ENCODE data around the gene AGMAT.
A peak's percentile ranks its signal among the peaks of the same experiment; 100 is the strongest.

AGMAT gene

GRCh38 chr1:15621975-15622374, 37.1 kb upstream of the AGMAT start:
- no peaks in the 10 kb centered on the region for H3K9me2 ChIP-seq (replicated peaks; ENCODE audit: insufficient read depth, low read length)
- peaks cover 95% of the 10 kb centered on the region for H3K79me2 ChIP-seq (ENCODE audit: low read length)
- peaks cover 7% of the 10 kb centered on the region; the same call in 1 of the 2 replicates for H3K36me3 ChIP-seq (replicated peaks; ENCODE audit: insufficient read depth, low read length)
- H4K20me1 ChIP-seq (ENCODE audit: insufficient read depth, low read length): peaks cover 25% of the 10 kb centered on the region
- no peak overlapping the region for H3K9ac ChIP-seq (ENCODE audit: low read length)
- TF ChIP-seq CTCF (IDR thresholded peaks at IDR 0.05; ENCODE audit: low read length) (no peak), EZH2phosphoT487 (IDR thresholded peaks at IDR 0.05; ENCODE audit: low read length) (no peak)
- H3K4me2 ChIP-seq (ENCODE audit: low read depth, low read length): no peak overlapping the region
- no peak overlapping the region for H2AFZ ChIP-seq (ENCODE audit: low read length)
- peaks cover 16% of the 10 kb centered on the region for H3F3A ChIP-seq (ENCODE audit: insufficient read depth, low read length)
- H3K27me3 ChIP-seq (replicated peaks; ENCODE audit: insufficient read depth, low read length): no peaks in the 10 kb centered on the region
- no peaks in the 10 kb centered on the region for H3K9me3 ChIP-seq (replicated peaks; ENCODE audit: insufficient read depth, low read length)
- DNase-seq: no peak
- no peak overlapping the region for H3K4me3 ChIP-seq (ENCODE audit: low read length)
- H3K4me1 ChIP-seq (ENCODE audit: low read length): peaks cover 13% of the 10 kb centered on the region; the same call in 1 of the 2 replicates
- no peak overlapping the region for H3K27ac ChIP-seq (ENCODE audit: low read length)

- no peaks in the 10 kb centered on the region for H3K27me3 ChIP-seq (replicated peaks; ENCODE audit: insufficient read depth, low read length)
- H3K4me1 ChIP-seq (ENCODE audit: low read length): peaks cover 7% of the 10 kb centered on the region; the same call in 1 of the 2 replicates
- no peak overlapping the region for H3K4me3 ChIP-seq (ENCODE audit: low read length)
- H3F3A ChIP-seq (ENCODE audit: insufficient read depth, low read length): peaks cover 24% of the 10 kb centered on the region
- H3K27ac ChIP-seq (ENCODE audit: low read length): no peak overlapping the region
- no peak for DNase-seq
- H3K9me3 ChIP-seq (replicated peaks; ENCODE audit: insufficient read depth, low read length): no peaks in the 10 kb centered on the region
- H4K20me1 ChIP-seq (ENCODE audit: insufficient read depth, low read length): peaks cover 22% of the 10 kb centered on the region
- no peak overlapping the region for H3K4me2 ChIP-seq (ENCODE audit: low read depth, low read length)
- TF ChIP-seq EZH2 (optimal IDR thresholded peaks at IDR 0.05; ENCODE audit: low read depth, low read length): no peak
- TF ChIP-seq CTCF (IDR thresholded peaks at IDR 0.05; ENCODE audit: low read length): no peak
- TF ChIP-seq EZH2phosphoT487 (IDR thresholded peaks at IDR 0.05; ENCODE audit: low read length): no peak
- H3K9ac ChIP-seq (ENCODE audit: low read length): no peak overlapping the region
- peaks cover 87% of the 10 kb centered on the region for H3K79me2 ChIP-seq (ENCODE audit: low read length)
- H3K9me2 ChIP-seq (replicated peaks; ENCODE audit: insufficient read depth, low read length): no peaks in the 10 kb centered on the region
- H3K36me3 ChIP-seq (replicated peaks; ENCODE audit: insufficient read depth, low read length): 0 out of 2 replicates have a peak, but pooled peaks cover 2% of the 10 kb centered on the region
- H2AFZ ChIP-seq (ENCODE audit: low read length): no peak overlapping the region
These were observed 36.2 kb upstream of the AGMAT start for GRCh38 chr1:15620902-15621682.

- no peak for DNase-seq
- H3K4me1 ChIP-seq (ENCODE audit: low read length): peaks cover 7% of the 10 kb centered on the region; the same call in 1 of the 2 replicates
- 0 out of 2 replicates have a peak, but pooled peaks cover 2% of the 10 kb centered on the region for H3K36me3 ChIP-seq (replicated peaks; ENCODE audit: insufficient read depth, low read length)
- H4K20me1 ChIP-seq (ENCODE audit: insufficient read depth, low read length): peaks cover 18% of the 10 kb centered on the region
- H3K9me3 ChIP-seq (replicated peaks; ENCODE audit: insufficient read depth, low read length): no peaks in the 10 kb centered on the region
- H3F3A ChIP-seq (ENCODE audit: insufficient read depth, low read length): peaks cover 24% of the 10 kb centered on the region
- 0 out of 2 replicates have a peak overlapping the region, but pooled peaks have one; percentile 2 for H3K4me2 ChIP-seq (ENCODE audit: low read depth, low read length)
- H2AFZ ChIP-seq (ENCODE audit: low read length): no peak overlapping the region
- H3K4me3 ChIP-seq (ENCODE audit: low read length): no peak overlapping the region
- no peaks in the 10 kb centered on the region for H3K27me3 ChIP-seq (replicated peaks; ENCODE audit: insufficient read depth, low read length)
- H3K9me2 ChIP-seq (replicated peaks; ENCODE audit: insufficient read depth, low read length): no peaks in the 10 kb centered on the region
- peaks cover 77% of the 10 kb centered on the region for H3K79me2 ChIP-seq (ENCODE audit: low read length)
- H3K9ac ChIP-seq (ENCODE audit: low read length): no peak overlapping the region
- no peak for TF ChIP-seq EZH2 (optimal IDR thresholded peaks at IDR 0.05; ENCODE audit: low read depth, low read length)
- no peak for TF ChIP-seq EZH2phosphoT487 (IDR thresholded peaks at IDR 0.05; ENCODE audit: low read length)
- no peak for TF ChIP-seq CTCF (IDR thresholded peaks at IDR 0.05; ENCODE audit: low read length)
- no peak overlapping the region for H3K27ac ChIP-seq (ENCODE audit: low read length)
These were observed 35.3 kb upstream of the AGMAT start for GRCh38 chr1:15620155-15620545.

Data from MM.1S (cell line).